Chondrocyte (in vitro differentiated cells): ENCODE measurements around the gene RHOT2. TPM values are rescaled to one million over a fixed set of nuclear protein-coding genes. Genes with fewer than 3 reads are reported as not detected.
A peak's percentile ranks its signal among the peaks of the same experiment; 100 is the strongest.

Experiments used
- DNase-seq: peaks from one replicate; pipeline ENCODE4 v3.0.0; 2021; ENCODE audit warnings: mixed read lengths, low spot score
- H3K27ac Mint-ChIP-seq: one replicate; pipeline ENCODE4 v1.8.0; 2021; ENCODE audit warnings: mild to moderate bottlenecking, moderate library complexity, mixed read lengths; ENCODE audit not compliant: unreplicated experiment
- H3K27me3 Mint-ChIP-seq: 2 replicates; pipeline ENCODE4 v1.8.0; 2021; ENCODE audit warnings: low read depth, mixed read lengths
- H3K36me3 Mint-ChIP-seq: 2 replicates; pipeline ENCODE4 v1.8.0; 2021; ENCODE audit warnings: low read depth, mixed read lengths
- H3K4me1 Mint-ChIP-seq: 2 replicates; pipeline ENCODE4 v1.8.0; 2021; ENCODE audit warnings: low read depth, mild to moderate bottlenecking, mixed read lengths
- H3K4me3 Mint-ChIP-seq: one replicate; pipeline ENCODE4 v1.8.0; 2021; ENCODE audit warnings: mild to moderate bottlenecking, moderate library complexity, mixed read lengths; ENCODE audit not compliant: unreplicated experiment
- H3K9me3 Mint-ChIP-seq: 2 replicates; pipeline ENCODE4 v1.8.0; 2021; ENCODE audit warnings: low read depth, mixed read lengths
- total RNA-seq: library from RNA; stranded (reverse); gene quantifications from 3 replicates; pipeline ENCODE4 v1.2.1, GENCODE V29; 2021
- TF ChIP-seq, protein P1 (sequence below): fragments of 200-600 bp; sonication (generic); IDR thresholded peaks from 2 replicates; pipeline ENCODE4 v1.5.0; 2021; ENCODE audit warnings: antibody characterized with exemption, mild to moderate bottlenecking, moderate library complexity

The RHOT2 gene
- total RNA-seq, 1 donor from 2014 or later, result 101 TPM

DNA sequence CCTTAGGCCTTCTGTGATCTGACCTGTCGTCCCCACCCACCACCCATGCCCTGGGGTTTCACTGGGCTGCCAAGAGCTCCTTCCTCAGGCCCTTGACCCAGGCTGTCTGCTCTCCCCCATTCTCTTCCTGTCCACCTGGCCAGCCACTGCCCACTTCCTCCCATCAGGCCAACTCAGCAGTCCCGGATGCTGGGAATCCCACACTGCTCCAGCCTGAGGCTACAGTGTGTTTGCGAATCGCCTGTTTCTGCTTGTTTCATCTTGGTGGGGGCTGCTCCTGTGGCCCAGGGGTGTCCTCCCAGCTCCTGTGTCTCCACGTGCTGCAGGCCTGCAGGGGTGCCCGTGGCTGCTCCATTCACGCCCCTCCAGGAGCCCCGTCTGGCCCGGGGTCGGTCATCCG lies 46.1 kb downstream of the RHOT2 start:
- TF ChIP-seq, protein P1, sequence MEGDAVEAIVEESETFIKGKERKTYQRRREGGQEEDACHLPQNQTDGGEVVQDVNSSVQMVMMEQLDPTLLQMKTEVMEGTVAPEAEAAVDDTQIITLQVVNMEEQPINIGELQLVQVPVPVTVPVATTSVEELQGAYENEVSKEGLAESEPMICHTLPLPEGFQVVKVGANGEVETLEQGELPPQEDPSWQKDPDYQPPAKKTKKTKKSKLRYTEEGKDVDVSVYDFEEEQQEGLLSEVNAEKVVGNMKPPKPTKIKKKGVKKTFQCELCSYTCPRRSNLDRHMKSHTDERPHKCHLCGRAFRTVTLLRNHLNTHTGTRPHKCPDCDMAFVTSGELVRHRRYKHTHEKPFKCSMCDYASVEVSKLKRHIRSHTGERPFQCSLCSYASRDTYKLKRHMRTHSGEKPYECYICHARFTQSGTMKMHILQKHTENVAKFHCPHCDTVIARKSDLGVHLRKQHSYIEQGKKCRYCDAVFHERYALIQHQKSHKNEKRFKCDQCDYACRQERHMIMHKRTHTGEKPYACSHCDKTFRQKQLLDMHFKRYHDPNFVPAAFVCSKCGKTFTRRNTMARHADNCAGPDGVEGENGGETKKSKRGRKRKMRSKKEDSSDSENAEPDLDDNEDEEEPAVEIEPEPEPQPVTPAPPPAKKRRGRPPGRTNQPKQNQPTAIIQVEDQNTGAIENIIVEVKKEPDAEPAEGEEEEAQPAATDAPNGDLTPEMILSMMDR, result no peak
- H3K27me3 Mint-ChIP-seq, result peaks cover 1% of the 10 kb centered on the region
- peaks cover 21% of the 10 kb centered on the region for H3K4me1 Mint-ChIP-seq

DNA sequence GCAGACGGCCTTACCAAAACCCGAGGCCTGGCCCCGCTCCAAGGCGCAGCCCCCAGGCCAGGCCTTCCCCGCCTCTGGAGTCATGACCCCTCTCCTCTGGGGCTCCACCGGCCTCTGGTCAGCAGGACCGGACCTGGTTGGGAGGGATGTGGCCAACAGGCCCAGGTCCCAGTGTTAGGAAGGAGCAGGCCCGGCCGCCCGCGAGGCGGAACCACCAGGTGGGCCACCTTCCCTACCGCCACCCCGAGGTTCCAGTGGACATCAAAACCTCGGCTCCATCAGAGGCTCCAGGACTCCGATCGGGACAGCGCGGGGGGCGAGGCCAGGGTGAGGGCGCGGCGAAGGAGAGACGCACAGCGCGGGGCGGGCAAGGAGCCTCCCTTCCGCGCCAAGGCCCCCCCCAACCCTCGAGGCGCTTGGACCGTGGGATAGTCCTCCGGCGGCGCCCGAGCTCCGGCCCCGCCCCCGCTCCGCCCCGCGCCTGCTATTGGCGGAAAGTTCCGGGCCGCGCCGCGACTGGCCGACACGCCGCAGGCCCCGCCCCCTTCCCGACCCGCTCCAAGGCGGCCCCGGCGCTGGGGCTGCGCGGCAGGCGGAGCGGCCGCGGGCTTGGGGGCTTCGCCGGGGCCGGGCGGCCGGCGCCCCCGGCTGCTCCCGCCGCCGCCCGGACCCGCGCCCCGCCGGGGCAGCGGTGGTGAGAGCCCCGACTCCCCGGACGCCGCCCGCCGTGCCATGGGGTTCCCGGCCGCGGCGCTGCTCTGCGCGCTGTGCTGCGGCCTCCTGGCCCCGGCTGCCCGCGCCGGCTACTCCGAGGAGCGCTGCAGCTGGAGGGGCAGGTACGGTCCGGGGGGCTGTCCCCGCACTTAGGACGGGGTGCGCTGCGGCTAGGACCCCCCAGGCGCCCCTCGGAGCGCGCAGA lies 46.9 kb downstream of the RHOT2 start, which contains the start of gene METRN:
TSS of gene METRN (plus strand) at position 561 of the 919 bp plus-strand sequence. CDS start at position 733, 172 bp downstream.
- peak within 1 kb of the TSS; percentile 70 for H3K4me3 Mint-ChIP-seq
- no peaks in the 10 kb centered on the region for H3K36me3 Mint-ChIP-seq
- H3K27ac Mint-ChIP-seq, result peak within 1 kb of the TSS; percentile 17
- TF ChIP-seq, protein P1, result peak; percentile 7
- DNase-seq, result no peak
- peaks cover 23% of the 10 kb centered on the region for H3K4me1 Mint-ChIP-seq
- no peaks in the 10 kb centered on the region for H3K9me3 Mint-ChIP-seq
- peaks cover 1% of the 10 kb centered on the region for H3K27me3 Mint-ChIP-seq

More for the DNA sequence above, 46.1 kb downstream of the RHOT2 start:
- Mint-ChIP-seq H3K27ac (no peak overlapping the region), H3K9me3 (no peaks in the 10 kb centered on the region), H3K36me3 (no peaks in the 10 kb centered on the region), H3K4me3 (no peak overlapping the region)
- no peak for DNase-seq

DNA sequence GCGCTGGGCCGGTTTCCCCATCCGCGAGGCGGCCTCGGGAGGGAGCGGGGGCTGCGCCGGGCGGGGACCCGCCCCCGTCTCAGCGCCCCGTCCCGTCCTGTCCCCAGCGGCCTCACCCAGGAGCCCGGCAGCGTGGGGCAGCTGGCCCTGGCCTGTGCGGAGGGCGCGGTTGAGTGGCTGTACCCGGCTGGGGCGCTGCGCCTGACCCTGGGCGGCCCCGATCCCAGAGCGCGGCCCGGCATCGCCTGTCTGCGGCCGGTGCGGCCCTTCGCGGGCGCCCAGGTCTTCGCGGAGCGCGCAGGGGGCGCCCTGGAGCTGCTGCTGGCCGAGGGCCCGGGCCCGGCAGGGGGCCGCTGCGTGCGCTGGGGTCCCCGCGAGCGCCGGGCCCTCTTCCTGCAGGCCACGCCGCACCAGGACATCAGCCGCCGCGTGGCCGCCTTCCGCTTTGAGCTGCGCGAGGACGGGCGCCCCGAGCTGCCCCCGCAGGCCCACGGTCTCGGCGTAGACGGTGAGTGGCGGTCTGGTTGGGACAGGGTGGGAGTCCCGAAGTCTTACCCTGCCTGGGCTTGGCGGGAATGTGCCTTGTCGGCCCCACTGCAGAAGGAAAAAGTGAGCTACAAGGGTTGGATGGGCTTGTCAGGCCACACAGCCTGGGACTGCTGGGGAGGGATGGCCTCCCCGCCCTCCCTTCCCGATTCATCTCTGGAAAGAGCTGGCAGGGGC lies 47.7 kb downstream of the RHOT2 start:
- no peaks in the 10 kb centered on the region for H3K27me3 Mint-ChIP-seq
- no peak for DNase-seq
- H3K36me3 Mint-ChIP-seq, result no peaks in the 10 kb centered on the region
- no peaks in the 10 kb centered on the region for H3K9me3 Mint-ChIP-seq
- TF ChIP-seq, protein P1, result peak; percentile 66
- peak overlapping the region; percentile 17 for H3K27ac Mint-ChIP-seq
- peak overlapping the region; percentile 70 for H3K4me3 Mint-ChIP-seq
- peaks cover 28% of the 10 kb centered on the region for H3K4me1 Mint-ChIP-seq

DNA sequence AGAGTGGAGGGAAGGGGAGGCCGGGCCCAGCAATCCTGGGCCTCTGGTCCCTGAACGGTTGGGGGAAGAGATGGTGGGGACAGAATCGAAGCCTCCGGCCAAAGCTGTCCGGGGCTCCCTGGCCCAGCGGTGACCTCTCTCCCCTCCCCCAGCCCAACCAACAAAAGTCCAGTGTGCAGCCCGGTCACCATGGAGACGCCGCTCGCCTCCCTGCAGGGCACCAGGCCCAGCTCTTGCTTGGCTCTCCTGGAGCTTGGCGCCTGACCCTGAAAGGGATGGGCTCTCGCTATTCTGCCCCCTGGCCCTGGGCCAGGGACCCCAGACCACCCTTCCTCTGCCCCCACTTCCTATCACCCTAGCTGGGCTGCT lies 48.3 kb downstream of the RHOT2 start:
- H3K4me1 Mint-ChIP-seq, result peaks cover 28% of the 10 kb centered on the region
- H3K9me3 Mint-ChIP-seq, result no peaks in the 10 kb centered on the region
- peak overlapping the region; percentile 70 for H3K4me3 Mint-ChIP-seq
- H3K36me3 Mint-ChIP-seq, result no peaks in the 10 kb centered on the region
- H3K27me3 Mint-ChIP-seq, result no peaks in the 10 kb centered on the region
- DNase-seq, result no peak
- TF ChIP-seq, protein P1, result no peak
- H3K27ac Mint-ChIP-seq, result peak overlapping the region; percentile 17

DNA sequence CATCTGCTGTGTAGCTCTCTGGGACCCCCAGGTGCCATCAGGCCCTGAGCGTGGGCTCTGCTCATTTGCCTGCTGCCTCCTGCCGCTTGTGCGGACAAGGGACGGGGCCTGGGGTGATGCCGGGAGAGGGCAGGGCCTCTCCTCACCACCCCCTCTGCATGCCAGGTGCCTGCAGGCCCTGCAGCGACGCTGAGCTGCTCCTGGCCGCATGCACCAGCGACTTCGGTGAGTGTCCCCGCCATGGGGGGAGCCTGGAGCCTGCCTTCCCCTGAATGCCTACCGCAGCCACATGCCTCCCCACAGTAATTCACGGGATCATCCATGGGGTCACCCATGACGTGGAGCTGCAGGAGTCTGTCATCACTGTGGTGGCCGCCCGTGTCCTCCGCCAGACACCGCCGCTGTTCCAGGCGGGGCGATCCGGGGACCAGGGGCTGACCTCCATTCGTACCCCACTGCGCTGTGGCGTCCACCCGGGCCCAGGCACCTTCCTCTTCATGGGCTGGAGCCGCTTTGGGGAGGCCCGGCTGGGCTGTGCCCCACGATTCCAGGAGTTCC lies 48.9 kb downstream of the RHOT2 start:
- no peak for DNase-seq
- Mint-ChIP-seq H3K27me3 (no peaks in the 10 kb centered on the region), H3K9me3 (no peaks in the 10 kb centered on the region), H3K27ac (no peak overlapping the region), H3K4me1 (peaks cover 28% of the 10 kb centered on the region), H3K36me3 (no peaks in the 10 kb centered on the region), H3K4me3 (no peak overlapping the region)
- TF ChIP-seq, protein P1, result no peak
